ENCODE results near the gene MRNIP. TPM values are rescaled to one million over a fixed set of nuclear protein-coding genes. Genes with fewer than 3 reads are reported as not detected.
"Not testable (repeated sequence)": the region's sequence is repeated elsewhere in the genome, so short reads cannot be mapped to it uniquely, and the experiment has no call there.

Gene MRNIP
- total RNA-seq, 2 donors from 2014 or later = 32.5 to 36.8 TPM

- H3K4me3 Mint-ChIP-seq = peak overlapping the region; percentile 82
- no peaks in the 10 kb centered on the region for H3K9me3 ChIP-seq (ENCODE audit: control insufficient read depth, low read length, poor library complexity, severe bottlenecking)
- peaks cover 18% of the 10 kb centered on the region for H3K4me1 Mint-ChIP-seq
- H3K27ac Mint-ChIP-seq = peak overlapping the region; percentile 96
- peaks cover 8% of the 10 kb centered on the region for H3K36me3 Mint-ChIP-seq (ENCODE audit: low read depth)
- DNase-seq (peak in 2 of 3 donors; percentile 30 to 38), ATAC-seq (peak; percentile 79)
- no peaks in the 10 kb centered on the region for H3K27me3 Mint-ChIP-seq
Observed at GRCh38 chr5:179836225-179837019, 22.2 kb downstream of the MRNIP start.

GRCh38 chr5:179834871-179835270, 23.7 kb downstream of the MRNIP start:
- H3K27ac Mint-ChIP-seq; H3K36me3 Mint-ChIP-seq (ENCODE audit: low read depth): not testable (repeated sequence)

GRCh38 chr5:179834120-179834519, 24.5 kb downstream of the MRNIP start:
- Mint-ChIP-seq H3K27me3 (no peaks in the 10 kb centered on the region), H3K4me1 (peaks cover 22% of the 10 kb centered on the region), H3K27ac (peak overlapping the region; percentile 87), H3K36me3 (ENCODE audit: low read depth) (peaks cover 8% of the 10 kb centered on the region), H3K4me3 (peak overlapping the region; percentile 49)
- DNase-seq (no peak), ATAC-seq (no peak)
- no peaks in the 10 kb centered on the region for H3K9me3 ChIP-seq (ENCODE audit: control insufficient read depth, low read length, poor library complexity, severe bottlenecking)

More at GRCh38 chr5:179834871-179835270, 23.7 kb downstream of the MRNIP start:
- H3K4me1 Mint-ChIP-seq = peaks cover 22% of the 10 kb centered on the region
- not testable (repeated sequence) for ATAC-seq; DNase-seq; H3K4me3 Mint-ChIP-seq; H3K9me3 ChIP-seq (ENCODE audit: control insufficient read depth, low read length, poor library complexity, severe bottlenecking); H3K27me3 Mint-ChIP-seq

GRCh38 chr5:179833709-179834070, 24.9 kb downstream of the MRNIP start:
- H3K4me3 Mint-ChIP-seq = peak overlapping the region; percentile 49
- no peaks in the 10 kb centered on the region for H3K9me3 ChIP-seq (ENCODE audit: control insufficient read depth, low read length, poor library complexity, severe bottlenecking)
- H3K4me1 Mint-ChIP-seq = peaks cover 23% of the 10 kb centered on the region
- no peak for DNase-seq
- H3K27me3 Mint-ChIP-seq = no peaks in the 10 kb centered on the region
- peaks cover 9% of the 10 kb centered on the region for H3K36me3 Mint-ChIP-seq (ENCODE audit: low read depth)
- no peak for ATAC-seq
- peak overlapping the region; percentile 87 for H3K27ac Mint-ChIP-seq

- peaks cover 25% of the 10 kb centered on the region for H3K4me1 Mint-ChIP-seq
- H3K27ac Mint-ChIP-seq = peak overlapping the region; percentile 87
- peak overlapping the region; percentile 25 for H3K4me3 Mint-ChIP-seq
- DNase-seq (no peak), ATAC-seq (no peak)
- no peaks in the 10 kb centered on the region for H3K9me3 ChIP-seq (ENCODE audit: control insufficient read depth, low read length, poor library complexity, severe bottlenecking)
- peaks cover 10% of the 10 kb centered on the region for H3K36me3 Mint-ChIP-seq (ENCODE audit: low read depth)
- no peaks in the 10 kb centered on the region for H3K27me3 Mint-ChIP-seq
Observed at GRCh38 chr5:179833056-179833708, 25.4 kb downstream of the MRNIP start.

GRCh38 chr5:179832039-179832745, 26.4 kb downstream of the MRNIP start:
- H3K9me3 ChIP-seq (ENCODE audit: control insufficient read depth, low read length, poor library complexity, severe bottlenecking) = no peaks in the 10 kb centered on the region
- no peak for ATAC-seq
- Mint-ChIP-seq H3K4me1 (peaks cover 23% of the 10 kb centered on the region), H3K4me3 (peak overlapping the region; percentile 19), H3K27ac (peak overlapping the region; percentile 77), H3K27me3 (no peaks in the 10 kb centered on the region), H3K36me3 (ENCODE audit: low read depth) (peaks cover 10% of the 10 kb centered on the region)
- DNase-seq = no peak

GRCh38 chr5:179830818-179831468, 27.7 kb downstream of the MRNIP start:
- no peaks in the 10 kb centered on the region for H3K9me3 ChIP-seq (ENCODE audit: control insufficient read depth, low read length, poor library complexity, severe bottlenecking)
- Mint-ChIP-seq H3K27ac (peak overlapping the region; percentile 90), H3K36me3 (ENCODE audit: low read depth) (peaks cover 7% of the 10 kb centered on the region), H3K4me1 (peaks cover 12% of the 10 kb centered on the region), H3K4me3 (peak overlapping the region; percentile 52), H3K27me3 (no peaks in the 10 kb centered on the region)
- ATAC-seq = no peak
- DNase-seq = no peak

- ATAC-seq (no peak), DNase-seq (no peak)
- peaks cover 7% of the 10 kb centered on the region for H3K36me3 Mint-ChIP-seq (ENCODE audit: low read depth)
- no peak overlapping the region for H3K4me3 Mint-ChIP-seq
- H3K4me1 Mint-ChIP-seq = peaks cover 10% of the 10 kb centered on the region
- H3K9me3 ChIP-seq (ENCODE audit: control insufficient read depth, low read length, poor library complexity, severe bottlenecking) = no peaks in the 10 kb centered on the region
- no peaks in the 10 kb centered on the region for H3K27me3 Mint-ChIP-seq
- peak overlapping the region; percentile 90 for H3K27ac Mint-ChIP-seq
Observed at GRCh38 chr5:179829732-179830435, 28.7 kb downstream of the MRNIP start.

GRCh38 chr5:179828756-179829421, 29.7 kb downstream of the MRNIP start:
- peak overlapping the region; percentile 31 for H3K4me3 Mint-ChIP-seq
- peaks cover 10% of the 10 kb centered on the region for H3K36me3 Mint-ChIP-seq (ENCODE audit: low read depth)
- no peaks in the 10 kb centered on the region for H3K27me3 Mint-ChIP-seq
- peak overlapping the region; percentile 90 for H3K27ac Mint-ChIP-seq
- no peak for ATAC-seq
- DNase-seq = no peak
- no peaks in the 10 kb centered on the region for H3K9me3 ChIP-seq (ENCODE audit: control insufficient read depth, low read length, poor library complexity, severe bottlenecking)
- peaks cover 14% of the 10 kb centered on the region for H3K4me1 Mint-ChIP-seq

GRCh38 chr5:179827680-179828079, 30.9 kb downstream of the MRNIP start:
- DNase-seq (no peak), ATAC-seq (peak; percentile 16)
- peak overlapping the region; percentile 90 for H3K27ac Mint-ChIP-seq
- peaks cover 5% of the 10 kb centered on the region for H3K36me3 Mint-ChIP-seq (ENCODE audit: low read depth)
- H3K4me1 Mint-ChIP-seq = peaks cover 18% of the 10 kb centered on the region
- peak overlapping the region; percentile 43 for H3K4me3 Mint-ChIP-seq
- H3K27me3 Mint-ChIP-seq = no peaks in the 10 kb centered on the region
- H3K9me3 ChIP-seq (ENCODE audit: control insufficient read depth, low read length, poor library complexity, severe bottlenecking) = no peaks in the 10 kb centered on the region

GRCh38 chr5:179825655-179826182, 32.9 kb downstream of the MRNIP start:
- ATAC-seq = no peak
- peaks cover 25% of the 10 kb centered on the region for H3K4me1 Mint-ChIP-seq

GRCh38 chr5:179824745-179825112, 33.9 kb downstream of the MRNIP start:
- DNase-seq = no peak
- Mint-ChIP-seq H3K36me3 (ENCODE audit: low read depth) (peaks cover 5% of the 10 kb centered on the region), H3K27ac (peak overlapping the region; percentile 97), H3K4me1 (peaks cover 32% of the 10 kb centered on the region), H3K27me3 (no peaks in the 10 kb centered on the region), H3K4me3 (peak overlapping the region; percentile 41)
- no peaks in the 10 kb centered on the region for H3K9me3 ChIP-seq (ENCODE audit: control insufficient read depth, low read length, poor library complexity, severe bottlenecking)
- no peak for ATAC-seq

More at GRCh38 chr5:179825655-179826182, 32.9 kb downstream of the MRNIP start:
- Mint-ChIP-seq H3K27ac (peak overlapping the region; percentile 90), H3K27me3 (no peaks in the 10 kb centered on the region), H3K4me3 (peak overlapping the region; percentile 53), H3K36me3 (ENCODE audit: low read depth) (peaks cover 5% of the 10 kb centered on the region)
- no peak for DNase-seq
- H3K9me3 ChIP-seq (ENCODE audit: control insufficient read depth, low read length, poor library complexity, severe bottlenecking) = no peaks in the 10 kb centered on the region
